GOT3 (cell line): Measurements from ENCODE around the gene U2AF2.

Experiments
- DNase-seq: peaks from one replicate; lab custom pipeline; 2025; ENCODE audit warnings: mixed read lengths; lab: John Stamatoyannopoulos, UW

The U2AF2 gene

DNA sequence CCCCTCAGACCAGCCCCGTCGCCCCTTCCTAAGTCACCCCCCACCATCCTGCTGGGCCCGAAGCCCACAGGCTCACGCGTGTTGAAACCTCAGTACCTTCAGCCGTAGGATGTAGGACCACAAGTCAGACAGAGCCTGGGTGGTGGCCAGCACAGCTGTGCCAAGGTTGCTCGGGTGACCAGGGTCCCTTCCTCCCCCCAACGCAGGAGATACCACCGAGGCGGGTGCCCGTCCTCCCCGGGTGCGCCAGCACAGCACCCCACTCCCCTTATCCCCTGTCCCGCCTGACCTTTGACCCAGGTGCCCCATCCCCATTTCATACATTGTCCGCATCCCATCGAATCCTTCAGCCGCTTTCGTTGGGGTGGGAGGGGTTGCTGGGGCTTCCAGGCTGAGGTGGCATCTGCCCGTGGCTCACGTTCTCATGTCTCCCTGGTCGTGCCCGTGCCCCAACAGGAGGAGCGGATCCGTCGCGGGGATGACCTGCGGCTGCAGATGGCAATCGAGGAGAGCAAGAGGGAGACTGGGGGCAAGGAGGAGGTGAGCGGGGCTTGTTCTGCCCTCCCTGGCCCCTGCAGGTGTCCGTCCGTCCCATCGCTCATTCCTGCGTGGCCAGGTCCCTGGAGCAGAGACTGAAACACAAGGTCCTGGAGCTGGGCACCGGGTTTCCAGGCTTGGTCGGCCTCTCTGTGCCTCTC is 34.7 kb downstream of the U2AF2 start:
- no peak for DNase-seq

DNA sequence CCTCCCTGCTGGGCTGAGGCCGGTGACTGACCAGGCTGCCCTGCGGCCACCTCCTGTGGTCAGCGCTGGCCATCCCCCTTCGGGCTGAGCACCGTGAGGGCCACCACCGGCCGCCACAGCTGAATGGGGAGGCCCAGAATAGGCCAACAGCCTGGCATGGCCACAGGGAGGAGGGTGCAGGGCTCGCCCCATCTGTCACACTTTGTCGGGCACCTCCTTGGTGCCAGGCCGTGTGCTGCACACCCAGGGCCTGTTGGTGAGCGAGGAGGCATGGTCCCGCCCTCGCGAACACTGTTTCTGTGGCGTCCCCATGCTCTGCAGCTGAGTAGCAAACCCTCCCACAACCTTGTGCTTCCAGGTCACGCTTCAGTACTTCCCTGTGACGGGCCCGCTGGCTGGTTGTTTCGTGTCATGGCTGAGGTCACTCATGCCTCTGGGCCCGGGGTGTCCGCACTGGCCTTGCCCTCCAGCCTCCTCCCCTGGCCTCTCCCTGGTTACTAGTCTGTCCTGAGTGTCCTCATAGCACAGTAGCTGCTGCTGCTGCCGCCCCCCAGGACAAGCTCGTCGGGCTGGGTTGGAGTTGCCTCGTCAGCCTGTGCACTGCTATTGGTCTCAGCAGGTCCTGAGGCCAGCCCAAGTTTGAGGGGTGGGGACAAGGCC is 35.4 kb downstream of the U2AF2 start:
- DNase-seq, result no peak

DNA sequence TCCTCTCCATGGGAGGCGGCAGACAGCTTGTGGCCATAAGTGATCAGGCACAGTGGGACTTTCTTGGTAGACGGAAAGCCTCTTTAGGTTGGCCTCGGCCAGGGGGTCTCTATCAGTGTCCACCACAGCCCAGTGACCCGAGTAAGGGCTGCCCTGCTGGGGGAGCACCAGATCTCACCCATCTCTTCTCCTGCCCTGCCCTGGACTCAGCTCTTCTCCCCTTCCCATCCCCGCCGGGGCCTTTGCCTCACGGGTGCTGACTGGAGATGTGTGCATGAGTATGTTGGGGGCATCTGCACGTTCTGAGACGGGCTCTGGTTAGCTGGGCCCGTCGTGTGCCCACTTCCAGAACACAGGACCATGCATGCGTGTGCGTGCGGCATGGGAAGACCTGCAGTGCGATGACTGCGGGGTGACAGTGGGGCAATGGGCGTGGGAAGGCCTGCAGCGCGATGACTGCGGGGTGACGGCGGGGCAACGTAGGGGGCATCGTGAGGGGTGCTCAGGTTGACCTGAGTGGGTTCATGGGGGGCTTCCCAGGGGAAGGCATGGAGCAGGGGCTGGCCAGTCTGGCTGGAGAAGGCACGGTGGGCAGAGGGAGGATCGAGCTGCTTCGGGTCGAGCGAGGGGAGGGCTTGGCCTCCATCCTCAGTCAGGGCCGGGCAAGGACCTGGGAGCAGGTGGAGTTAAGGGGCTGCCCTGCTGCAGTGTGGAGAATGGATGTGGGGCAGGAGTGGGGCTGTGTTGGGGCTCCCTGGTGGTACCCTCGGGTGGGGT is 36.1 kb downstream of the U2AF2 start:
- no peak for DNase-seq

DNA sequence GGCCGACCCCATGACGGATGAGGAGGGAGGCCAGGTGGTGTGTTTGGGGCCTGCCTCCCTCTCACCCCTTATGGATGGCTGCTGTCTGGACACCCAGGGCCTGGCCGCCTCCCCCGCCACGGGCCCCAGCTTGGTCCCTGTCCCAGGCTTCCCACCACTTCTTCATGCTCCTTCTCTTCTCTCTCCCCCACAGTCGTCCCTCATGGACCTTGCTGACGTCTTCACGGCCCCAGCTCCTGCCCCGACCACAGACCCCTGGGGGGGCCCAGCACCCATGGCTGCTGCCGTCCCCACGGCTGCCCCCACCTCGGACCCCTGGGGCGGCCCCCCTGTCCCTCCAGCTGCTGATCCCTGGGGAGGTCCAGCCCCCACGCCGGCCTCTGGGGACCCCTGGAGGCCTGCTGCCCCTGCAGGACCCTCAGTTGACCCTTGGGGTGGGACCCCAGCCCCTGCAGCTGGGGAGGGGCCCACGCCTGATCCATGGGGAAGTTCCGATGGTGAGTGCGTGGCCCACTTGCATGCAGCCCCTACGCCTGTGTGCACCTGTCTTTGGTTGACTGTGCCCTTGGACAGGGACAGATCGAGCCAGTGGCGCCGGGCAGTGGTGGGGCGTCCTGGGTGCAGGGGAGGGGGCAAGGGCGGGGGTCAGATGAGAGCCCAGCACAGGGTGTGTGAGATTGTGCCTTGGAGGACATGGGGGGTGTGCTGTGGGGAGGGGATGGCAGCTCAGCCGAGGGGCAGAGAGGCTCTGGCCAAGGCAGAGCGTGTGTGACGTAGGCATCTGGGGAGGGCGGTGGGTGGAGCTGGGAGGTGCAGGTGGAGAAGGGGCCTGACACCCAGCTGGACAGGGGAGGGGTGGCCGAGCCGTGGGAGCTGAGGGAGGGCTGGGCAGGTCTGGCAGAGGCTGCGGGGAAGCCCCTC is 37.0 kb downstream of the U2AF2 start:
- no peak for DNase-seq

DNA sequence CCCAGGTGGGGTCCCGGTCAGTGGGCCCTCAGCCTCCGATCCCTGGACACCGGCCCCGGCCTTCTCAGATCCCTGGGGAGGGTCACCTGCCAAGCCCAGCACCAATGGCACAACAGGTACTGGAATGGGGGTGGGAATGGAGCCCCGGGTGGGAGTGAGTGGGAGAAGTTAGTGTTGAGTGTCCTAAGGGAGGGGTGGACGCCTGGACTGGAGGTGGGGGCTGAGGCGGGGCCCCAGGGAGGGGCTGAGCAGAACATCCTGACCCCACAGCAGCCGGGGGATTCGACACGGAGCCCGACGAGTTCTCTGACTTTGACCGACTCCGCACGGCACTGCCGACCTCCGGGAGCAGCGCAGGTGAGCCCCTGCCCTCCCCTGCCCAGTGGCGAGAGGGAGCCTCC is 37.8 kb downstream of the U2AF2 start:
- DNase-seq, result no peak

DNA sequence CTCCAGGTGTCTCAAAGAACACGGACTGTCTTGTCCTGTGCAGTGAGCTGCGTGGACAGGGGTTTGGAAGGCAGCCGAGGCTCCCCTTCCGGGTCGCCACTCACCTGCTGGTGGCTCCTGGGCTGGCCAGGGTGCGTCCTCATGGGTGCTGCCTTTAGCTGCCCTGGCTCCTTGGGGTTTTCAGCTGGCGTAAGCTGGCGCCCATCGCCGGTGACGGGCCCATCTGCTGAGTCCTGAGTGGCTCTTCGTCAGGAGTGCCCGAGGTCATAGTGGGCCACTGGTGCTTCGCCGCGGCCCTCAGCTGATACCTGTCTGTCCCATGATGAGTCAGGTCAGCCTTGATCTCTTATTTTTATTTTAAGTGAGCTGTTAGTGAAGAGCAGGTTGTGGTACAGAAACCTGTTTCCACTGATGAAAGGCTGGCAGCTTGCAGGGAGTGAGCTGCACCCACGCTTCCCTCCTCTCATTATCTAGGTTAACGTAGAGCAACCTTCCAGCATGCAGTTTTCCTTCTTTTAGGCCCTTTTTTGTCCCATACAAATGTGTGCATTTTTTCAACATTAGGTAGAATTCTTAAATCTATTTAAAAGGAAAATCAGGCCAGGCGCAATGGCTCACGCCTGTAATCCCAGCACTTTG is 38.6 kb downstream of the U2AF2 start:
- DNase-seq, result no peak

DNA sequence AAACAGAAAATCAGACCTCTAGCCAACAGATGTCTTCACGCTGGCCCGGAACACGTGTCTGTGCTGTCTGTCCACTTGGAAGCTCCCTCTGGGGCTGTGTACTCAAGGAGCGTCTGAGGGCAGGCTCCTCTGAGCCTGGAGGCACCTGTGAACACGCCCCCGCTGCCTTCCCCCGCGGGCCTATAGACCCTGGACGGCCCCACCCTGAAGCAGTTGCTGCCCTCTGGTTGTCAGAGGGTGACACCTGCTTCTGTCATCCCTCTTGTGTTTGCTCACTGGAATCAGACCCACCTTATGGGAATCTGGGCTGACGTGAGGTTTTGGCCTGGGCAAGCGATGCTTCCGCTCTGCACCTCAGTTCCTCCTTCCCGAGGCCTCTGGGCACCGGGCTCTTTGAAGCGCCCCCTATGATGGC is 39.4 kb downstream of the U2AF2 start:
- no peak for DNase-seq

DNA sequence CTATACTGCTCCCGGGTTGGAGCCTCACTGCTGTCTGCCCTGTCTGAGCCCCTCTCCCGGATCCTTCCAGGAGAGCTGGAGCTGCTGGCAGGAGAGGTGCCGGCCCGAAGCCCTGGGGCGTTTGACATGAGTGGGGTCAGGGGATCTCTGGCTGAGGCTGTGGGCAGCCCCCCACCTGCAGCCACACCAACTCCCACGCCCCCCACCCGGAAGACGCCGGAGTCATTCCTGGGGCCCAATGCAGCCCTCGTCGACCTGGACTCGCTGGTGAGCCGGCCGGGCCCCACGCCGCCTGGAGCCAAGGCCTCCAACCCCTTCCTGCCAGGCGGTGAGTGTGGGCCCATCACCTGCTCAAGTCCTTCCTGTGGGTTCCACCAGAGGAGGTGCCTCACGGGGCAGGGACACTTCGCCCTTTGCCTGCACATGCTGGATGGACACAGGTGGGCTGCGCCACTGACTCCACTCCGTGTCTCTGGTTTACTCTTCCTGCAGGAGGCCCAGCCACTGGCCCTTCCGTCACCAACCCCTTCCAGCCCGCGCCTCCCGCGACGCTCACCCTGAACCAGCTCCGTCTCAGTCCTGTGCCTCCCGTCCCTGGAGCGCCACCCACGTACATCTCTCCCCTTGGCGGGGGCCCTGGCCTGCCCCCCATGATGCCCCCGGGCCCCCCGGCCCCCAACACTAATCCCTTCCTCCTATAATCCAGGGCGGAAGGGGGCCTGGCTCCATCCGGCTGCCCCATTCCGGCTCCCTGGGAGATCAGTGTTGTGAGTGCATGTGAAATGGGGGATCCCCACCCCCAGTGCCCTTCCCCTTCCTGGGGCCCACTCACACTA is 40.0 kb downstream of the U2AF2 start:
- no peak for DNase-seq

DNA sequence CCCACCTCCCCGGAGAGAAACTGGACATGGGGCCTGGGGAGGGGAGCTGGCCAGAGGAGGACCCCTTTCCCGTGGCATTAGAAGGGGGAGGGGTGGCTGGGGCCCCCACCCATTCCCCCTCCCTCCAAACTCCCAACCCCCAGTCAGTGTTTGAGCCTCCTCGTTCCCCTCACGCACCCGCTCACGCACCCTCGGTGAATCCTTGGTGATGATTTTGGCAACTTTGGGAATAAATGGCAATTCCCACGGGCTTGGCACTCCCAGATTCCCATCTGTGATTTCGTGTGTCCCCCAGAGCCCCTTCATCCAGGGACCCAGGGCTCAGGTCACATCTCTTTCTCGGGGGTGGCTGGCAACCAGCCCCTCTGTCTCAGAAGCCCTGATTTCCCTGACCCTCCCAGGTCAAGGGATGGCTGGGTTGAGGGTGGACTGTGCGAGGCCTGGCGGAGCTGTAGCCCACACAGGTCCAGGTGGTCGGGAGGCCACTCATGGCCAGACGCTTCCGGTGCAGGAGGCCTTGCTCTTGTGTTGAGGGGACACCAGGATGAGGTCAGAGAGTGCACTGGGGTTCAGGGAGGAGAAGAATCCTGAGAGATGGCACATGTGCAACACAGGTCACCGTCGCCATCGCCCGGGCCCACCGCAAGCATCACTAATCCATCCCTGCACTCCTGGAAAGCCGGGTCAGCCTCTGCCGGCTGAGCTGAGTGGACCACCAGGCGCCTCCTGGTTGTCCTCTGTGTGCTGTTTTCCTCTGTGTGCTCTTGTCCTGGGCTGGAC is 40.9 kb downstream of the U2AF2 start:
- DNase-seq, result no peak

DNA sequence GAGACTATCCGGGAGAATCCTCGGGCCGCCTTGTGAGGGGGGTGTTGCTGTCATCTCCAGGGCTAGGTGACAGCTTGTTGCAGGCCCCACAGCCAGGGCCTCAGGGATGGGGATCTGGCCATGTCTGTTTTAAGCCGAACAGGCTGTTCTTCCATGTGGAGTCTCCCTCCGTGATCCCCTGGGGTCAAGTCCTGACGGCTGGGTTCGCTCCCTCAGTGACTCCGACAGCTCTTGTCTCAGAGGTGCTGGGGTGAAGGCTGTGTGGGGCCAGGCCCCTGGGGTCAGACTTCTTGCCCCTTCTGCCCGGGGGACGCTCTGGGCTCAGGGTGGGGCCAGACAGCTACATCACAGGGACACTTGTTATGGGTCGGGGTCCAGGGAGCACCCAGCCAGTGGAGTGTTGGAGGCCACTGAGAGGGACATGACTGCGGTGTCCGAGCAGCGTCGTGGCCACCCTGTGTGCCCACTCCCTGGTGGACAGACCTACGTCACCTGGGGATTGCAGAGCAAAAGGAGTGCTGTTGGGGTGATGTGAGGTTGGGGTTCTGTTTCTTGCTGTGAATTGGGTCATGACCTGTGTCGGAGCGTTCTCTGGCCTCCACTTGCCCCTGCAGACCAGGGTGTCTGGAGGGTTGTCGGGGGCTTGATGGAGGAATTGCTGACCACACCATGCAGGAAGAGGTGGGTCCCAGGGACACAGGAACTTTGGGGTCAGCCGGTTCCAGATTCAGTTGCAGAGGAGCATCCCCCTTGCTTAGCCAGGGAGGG is 41.6 kb downstream of the U2AF2 start:
- no peak for DNase-seq

DNA sequence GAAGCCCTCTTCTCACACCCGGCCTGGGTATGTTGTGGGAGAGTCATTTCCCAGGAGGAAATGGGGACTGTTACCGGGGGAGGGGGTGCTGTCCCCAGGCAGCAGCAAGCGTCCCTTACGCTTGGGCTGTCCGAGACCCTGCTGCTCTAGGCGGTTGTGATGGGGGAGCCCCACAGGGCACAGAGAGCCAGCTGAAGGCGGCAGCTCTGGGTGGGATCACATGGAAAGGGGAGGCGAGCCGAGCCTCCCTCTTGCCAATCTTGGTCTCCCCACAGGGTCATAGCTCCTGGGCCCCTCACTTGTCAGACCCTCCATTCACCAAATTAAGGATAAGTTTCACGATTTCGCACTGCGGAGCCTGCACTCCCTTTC is 42.2 kb downstream of the U2AF2 start:
- DNase-seq, result no peak

DNA sequence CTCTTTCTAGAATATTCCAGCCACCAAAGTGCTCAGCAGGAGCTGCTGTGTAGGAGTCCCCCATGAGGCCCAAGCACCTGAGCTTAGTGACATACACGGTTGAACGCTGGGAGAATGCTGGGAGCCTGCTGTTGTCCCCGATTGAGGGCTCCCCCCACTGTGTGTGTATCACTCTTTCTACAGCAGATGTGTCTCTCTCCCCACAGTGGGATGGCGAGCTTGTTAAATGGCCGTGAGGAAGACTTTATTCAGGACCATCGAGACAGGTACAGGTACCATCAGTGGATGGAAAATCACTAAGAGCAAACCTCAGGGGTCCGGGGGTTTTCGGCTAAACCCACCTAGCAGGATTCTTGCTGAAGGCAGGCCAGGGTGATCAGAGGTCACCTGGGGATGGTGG is 42.9 kb downstream of the U2AF2 start:
- DNase-seq, result no peak

DNA sequence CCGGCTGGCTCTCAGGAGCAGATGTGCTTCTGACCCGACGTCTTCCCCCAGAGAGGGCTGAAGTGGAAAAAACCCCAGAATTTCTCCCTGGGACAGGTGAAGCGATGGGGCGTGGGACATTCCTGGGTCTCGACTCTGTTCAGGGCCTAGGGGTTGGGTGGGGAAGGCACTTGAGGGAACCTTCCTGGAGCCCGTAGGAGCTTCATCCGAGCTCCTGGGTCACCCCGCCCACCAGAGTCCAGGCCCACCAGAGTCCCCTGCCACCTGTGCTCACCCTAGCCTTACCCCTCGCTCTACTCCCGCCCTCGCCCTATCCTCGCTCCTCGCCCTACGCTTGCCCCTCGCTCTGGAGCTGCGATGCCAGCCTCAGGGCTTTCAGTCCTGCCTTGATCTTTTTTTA is 43.4 kb downstream of the U2AF2 start:
- no peak for DNase-seq

DNA sequence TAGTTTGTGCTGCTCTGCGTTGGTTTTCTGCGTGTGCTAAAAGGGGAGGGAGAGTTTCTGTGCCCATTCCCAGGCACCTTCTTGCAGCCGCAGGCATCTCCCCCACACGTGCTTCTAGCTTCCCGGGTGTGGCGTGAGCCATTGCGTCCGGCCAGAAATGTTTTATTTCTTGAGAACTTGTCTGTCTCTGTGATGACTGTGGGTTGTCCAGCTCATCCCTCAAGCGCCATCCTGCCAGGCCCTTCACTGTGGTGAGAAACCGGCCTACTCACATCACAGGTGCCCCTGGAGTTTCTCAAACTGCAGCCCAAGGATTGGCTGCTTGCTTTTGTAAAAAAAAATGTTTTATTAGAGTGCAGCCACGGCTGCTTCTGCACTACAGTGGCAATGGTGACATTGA is 44.4 kb downstream of the U2AF2 start:
- DNase-seq, result no peak

DNA sequence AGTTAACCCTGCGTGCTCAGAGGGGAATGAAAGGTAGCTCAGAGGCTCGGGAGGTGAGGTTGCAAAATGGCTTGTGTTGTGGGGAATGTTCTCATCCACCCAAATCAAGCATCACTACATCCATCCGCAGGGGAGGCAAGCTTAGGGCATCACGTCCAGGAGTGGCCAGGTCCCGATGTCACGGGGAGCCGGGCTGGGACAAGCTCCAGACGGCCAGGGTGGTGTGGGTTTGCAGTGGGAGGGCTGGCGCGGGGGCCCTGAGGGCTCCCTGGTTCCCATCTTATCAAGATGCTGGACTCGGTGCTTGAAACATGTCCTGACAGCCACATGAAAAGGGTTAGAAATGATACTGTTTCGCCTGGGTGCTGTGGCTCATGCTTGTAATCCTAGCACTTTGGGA is 46.0 kb downstream of the U2AF2 start:
- no peak for DNase-seq

DNA sequence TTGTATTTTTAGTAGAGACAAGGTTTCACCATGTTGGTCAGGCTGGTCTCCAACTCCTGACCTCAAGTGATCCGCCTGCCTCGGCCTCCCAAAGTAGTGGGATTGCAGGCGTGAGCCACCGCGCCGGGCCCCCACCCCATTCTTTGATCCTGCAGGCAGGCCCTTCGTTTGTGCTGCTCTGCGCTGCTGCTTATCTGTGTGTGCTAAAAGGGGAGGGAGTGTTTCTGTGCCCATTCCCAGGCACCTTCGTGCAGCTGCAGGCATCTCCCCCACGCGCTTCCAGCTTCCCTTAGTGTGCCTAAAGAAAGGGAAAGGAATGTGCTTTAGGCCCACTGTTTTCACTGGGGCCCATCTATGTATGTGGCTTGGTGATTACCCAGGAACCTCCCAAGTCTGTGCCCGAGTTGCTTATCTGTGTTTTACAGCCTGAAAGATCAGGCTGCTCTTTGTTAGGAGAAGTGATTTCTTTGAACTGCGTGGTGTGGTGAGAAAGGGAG is 47.3 kb downstream of the U2AF2 start:
- no peak for DNase-seq

DNA sequence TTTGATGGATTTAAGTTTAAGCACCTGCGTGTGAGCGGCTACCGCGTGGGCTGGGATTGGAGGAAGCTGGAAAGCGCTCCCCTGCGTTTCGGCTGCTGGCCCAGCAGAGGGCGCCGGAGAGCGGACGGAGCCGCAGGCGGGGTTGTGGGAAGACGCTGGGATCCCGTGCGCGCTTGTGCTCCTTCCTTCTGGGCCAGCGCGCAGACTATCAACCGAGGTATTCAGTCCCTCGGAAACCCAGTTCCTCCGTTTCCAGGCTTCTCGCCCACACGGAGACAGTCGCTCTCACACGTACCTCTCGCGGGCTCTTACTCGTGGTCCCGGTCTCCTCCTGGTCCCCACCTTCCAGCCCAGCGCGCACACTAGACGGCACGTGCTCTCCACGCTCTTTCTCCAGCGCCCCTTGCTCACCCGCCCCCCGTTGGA is 49.0 kb downstream of the U2AF2 start:
- DNase-seq, result no peak

DNA sequence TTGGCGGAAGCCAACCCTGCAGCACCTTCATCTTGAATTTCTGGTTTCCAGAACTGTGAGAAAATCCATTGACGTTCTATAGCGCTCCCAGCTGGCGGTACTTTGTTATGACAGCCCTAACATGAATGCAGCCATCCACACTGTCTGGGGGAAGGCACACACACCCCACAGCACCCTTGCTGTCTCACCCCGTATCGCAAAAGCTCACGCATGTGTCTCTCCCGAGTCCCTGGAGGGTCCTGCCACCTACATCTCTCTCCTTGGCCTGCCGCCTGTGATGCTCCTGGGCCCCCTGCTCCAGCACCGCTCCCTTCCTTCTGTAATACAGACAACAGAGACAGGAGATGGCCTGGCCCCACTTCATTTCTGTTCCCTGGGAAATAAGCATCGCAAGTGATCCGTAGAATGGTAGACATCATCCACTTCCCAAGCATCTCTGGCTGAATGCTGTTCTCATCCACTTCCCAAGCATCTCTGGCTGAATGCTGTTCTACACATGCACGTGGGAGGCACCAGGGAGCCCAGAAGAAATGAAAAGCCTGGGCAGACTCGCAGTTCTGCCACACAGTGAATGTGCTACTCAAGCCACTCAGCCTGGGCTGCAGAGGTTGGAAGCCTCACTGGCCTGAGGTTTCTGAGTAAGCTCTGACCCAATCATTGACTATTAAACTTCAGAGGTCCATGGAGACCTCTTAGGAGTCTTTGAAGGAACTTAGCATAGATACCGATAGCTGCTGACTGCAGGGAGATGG is 49.8 kb downstream of the U2AF2 start:
- no peak for DNase-seq
